Esophagus (tissue), 2 donors: ENCODE results near the gene RNF149. TPM values are rescaled to one million over a fixed set of nuclear protein-coding genes. Genes with fewer than 3 reads are reported as not detected.

Experiments used
- H3K27ac ChIP-seq, 2 donors: one replicate each; pipeline ENCODE4 v1.5.1; 2013; ENCODE audit warnings: low read depth in 2 of 2, mild to moderate bottlenecking in 2 of 2, inconsistent platforms in 1 of 2, low read length in 1 of 2, moderate library complexity in 1 of 2
- H3K27me3 ChIP-seq, 2 donors: one replicate each; pipeline ENCODE4 v1.6.1; 2013; ENCODE audit warnings: low read length in 2 of 2, control low read depth in 1 of 2, mild to moderate bottlenecking in 1 of 2; ENCODE audit not compliant: insufficient read depth in 2 of 2, control insufficient read depth in 1 of 2
- H3K36me3 ChIP-seq, 2 donors: one replicate each; pipeline ENCODE4 v1.6.1; 2013; ENCODE audit warnings: low read length in 1 of 2; ENCODE audit not compliant: control insufficient read depth in 2 of 2, insufficient read depth in 2 of 2
- H3K4me1 ChIP-seq, 2 donors: one replicate each; pipeline ENCODE4 v1.6.1; 2013; ENCODE audit warnings: low read length in 1 of 2; ENCODE audit not compliant: control insufficient read depth in 2 of 2, insufficient read depth in 2 of 2
- H3K4me3 ChIP-seq, 2 donors: one replicate each; pipeline ENCODE4 v1.5.1; 2013; ENCODE audit warnings: low read length in 2 of 2, mild to moderate bottlenecking in 2 of 2, low read depth in 1 of 2, moderate library complexity in 1 of 2
- H3K9me3 ChIP-seq, 2 donors: one replicate each; pipeline ENCODE4 v1.6.1; 2013; ENCODE audit warnings: mild to moderate bottlenecking in 2 of 2, low read depth in 1 of 2, low read length in 1 of 2, moderate library complexity in 1 of 2; ENCODE audit not compliant: control insufficient read depth in 2 of 2, insufficient read depth in 1 of 2
- WGBS, 2 donors: extraction: QIAGEN DNeasy Blood & Tissue Kit; methylation state at CpG; one replicate each; pipeline ENCODE4 v1.1.7; 2013; 5-methylcytosine and 5-hydroxymethylcytosine counted together
- polyA plus RNA-seq, 2 donors: library from polyadenylated mRNA; stranded (reverse); fragments of 200-250 nt; gene quantifications; one replicate each; pipeline ENCODE4 v1.2.3, GENCODE V29; 2013
- donor health status: healthy with polysubstance abuse.
- donor health status: Bipolar disorder and iron deficiency.

Gene RNF149
- polyA plus RNA-seq, 2 donors, result 31.7 to 50.4 TPM

GRCh38 chr2:101311696-101312017 lies 3.2 kb upstream of the RNF149 start:
- Histone ChIP-seq H3K36me3 (no peaks in the 10 kb centered on the region), H3K27ac (no peak overlapping the region), H3K4me3 (no peak overlapping the region), H3K27me3 (no peaks in the 10 kb centered on the region), H3K4me1 (peaks cover 0 to 4% of the 10 kb centered on the region in 2 donors), H3K9me3 (no peaks in the 10 kb centered on the region)
- WGBS, 2 donors, result 40 to 47% methylated on average over 3 of the region's 3 CpGs

GRCh38 chr2:101310834-101311695 lies 2.6 kb upstream of the RNF149 start:
- Histone ChIP-seq H3K27me3 (no peaks in the 10 kb centered on the region), H3K4me3 (no peak overlapping the region), H3K27ac (no peak overlapping the region), H3K36me3 (no peaks in the 10 kb centered on the region), H3K4me1 (peaks cover 0 to 7% of the 10 kb centered on the region in 2 donors), H3K9me3 (no peaks in the 10 kb centered on the region)
- 72 to 78% methylated on average over 7 of the region's 7 CpGs for WGBS, 2 donors

- WGBS, 2 donors, result 49 to 60% methylated on average over 10 of the region's 10 CpGs
Measured at GRCh38 chr2:101310090-101310833, 1.8 kb upstream of the RNF149 start.

GRCh38 chr2:101307950-101308431 lies 510 bp downstream of the RNF149 start:
- Histone ChIP-seq H3K36me3 (no peaks in the 10 kb centered on the region), H3K27me3 (no peaks in the 10 kb centered on the region), H3K9me3 (no peaks in the 10 kb centered on the region), H3K4me3 (peak overlapping the region; percentile 73 to 100), H3K4me1 (peaks cover 0 to 10% of the 10 kb centered on the region in 2 donors), H3K27ac (peak overlapping the region; percentile 93 to 94)
- WGBS, 2 donors, result 0 to 1% methylated on average over 52 to 57 of the region's 57 CpGs

More at GRCh38 chr2:101310090-101310833, 1.8 kb upstream of the RNF149 start:
- no peak overlapping the region for H3K4me3 ChIP-seq
- H3K4me1 ChIP-seq, result peaks cover 0 to 9% of the 10 kb centered on the region in 2 donors
- H3K27me3 ChIP-seq, result no peaks in the 10 kb centered on the region
- no peaks in the 10 kb centered on the region for H3K36me3 ChIP-seq
- H3K27ac ChIP-seq, result peak overlapping the region; percentile 59 to 63
- H3K9me3 ChIP-seq, result no peaks in the 10 kb centered on the region

- H3K27ac ChIP-seq, result peak overlapping the region; percentile 93 to 94
- no peaks in the 10 kb centered on the region for H3K9me3 ChIP-seq
- WGBS, 2 donors, result 25 to 26% methylated on average over 9 of the region's 9 CpGs
- peaks cover 0 to 12% of the 10 kb centered on the region in 2 donors for H3K4me1 ChIP-seq
- H3K27me3 ChIP-seq, result no peaks in the 10 kb centered on the region
- H3K4me3 ChIP-seq, result peak overlapping the region; percentile 73 to 100
- no peaks in the 10 kb centered on the region for H3K36me3 ChIP-seq
Measured at GRCh38 chr2:101307503-101307902, 998 bp downstream of the RNF149 start.

GRCh38 chr2:101306410-101306809 lies 2.1 kb downstream of the RNF149 start:
- Histone ChIP-seq H3K27me3 (no peaks in the 10 kb centered on the region), H3K36me3 (no peaks in the 10 kb centered on the region), H3K9me3 (no peaks in the 10 kb centered on the region), H3K27ac (peak overlapping the region; percentile 89 to 93), H3K4me1 (peaks cover 0 to 13% of the 10 kb centered on the region in 2 donors), H3K4me3 (peak overlapping the region; percentile 48 to 73)
- WGBS, 2 donors, result 25 to 34% methylated on average over 7 of the region's 7 CpGs

GRCh38 chr2:101305492-101306078 lies 2.9 kb downstream of the RNF149 start:
- Histone ChIP-seq H3K4me1 (peaks cover 2 to 16% of the 10 kb centered on the region in 2 donors), H3K27ac (peak overlapping the region; percentile 79 to 93), H3K4me3 (peak overlapping the region in 1 of 2 donors; percentile 73), H3K27me3 (no peaks in the 10 kb centered on the region), H3K9me3 (no peaks in the 10 kb centered on the region), H3K36me3 (peaks cover 0 to 3% of the 10 kb centered on the region in 2 donors)
- 55 to 58% methylated on average over 7 of the region's 7 CpGs for WGBS, 2 donors

GRCh38 chr2:101305035-101305434 lies 3.5 kb downstream of the RNF149 start:
- Histone ChIP-seq H3K4me1 (peaks cover 2 to 16% of the 10 kb centered on the region in 2 donors), H3K4me3 (peak overlapping the region in 1 of 2 donors; percentile 73), H3K27me3 (no peaks in the 10 kb centered on the region), H3K27ac (no peak overlapping the region), H3K9me3 (no peaks in the 10 kb centered on the region), H3K36me3 (peaks cover 0 to 3% of the 10 kb centered on the region in 2 donors)
- 78% methylated on average over 4 of the region's 4 CpGs for WGBS, 2 donors

GRCh38 chr2:101303688-101304087 lies 4.8 kb downstream of the RNF149 start:
- Histone ChIP-seq H3K27me3 (no peaks in the 10 kb centered on the region), H3K4me3 (no peak overlapping the region), H3K36me3 (peaks cover 0 to 3% of the 10 kb centered on the region in 2 donors), H3K27ac (no peak overlapping the region), H3K9me3 (no peaks in the 10 kb centered on the region), H3K4me1 (peaks cover 2 to 12% of the 10 kb centered on the region in 2 donors)
- 47 to 62% methylated on average over 1 of the region's 1 CpG for WGBS, 2 donors
